Right ventricle myocardium inferior (tissue), 1 donor: Measurements from ENCODE around the gene UBN2. TPM values are rescaled to one million over a fixed set of nuclear protein-coding genes. Genes with fewer than 3 reads are reported as not detected.
A peak's percentile ranks its signal among the peaks of the same experiment; 100 is the strongest.
"Not testable (repeated sequence)": the region's sequence is repeated elsewhere in the genome, so short reads cannot be mapped to it uniquely, and the experiment has no call there.

Experiments
- ATAC-seq: fragments of 200-7000 bp; cut with Tn5 transposase; one replicate; pipeline ENCODE4 v1.9.1; 2020; ENCODE audit warnings: mild to moderate bottlenecking, moderate library complexity
- DNase-seq: peaks from one replicate; pipeline ENCODE4 v3.0.0; 2021; ENCODE audit errors: missing footprints
- intact Hi-C: fragments of 100-400 bp; cut with DNase I; formaldehyde crosslinking; loops from one replicate; pipeline ENCODE4 v1.11.0; 2022
- long read RNA-seq: library from polyadenylated mRNA; unstranded; transcript quantifications from one replicate; pipeline ENCODE4 v2.0.0, GENCODE V29; 2021
- total RNA-seq: library from RNA; stranded (reverse); fragmentation: NEBNext Ultra II Directional; extraction: Animal tissue kit (Norgen Biotek cat#: 25700); gene quantifications from one replicate; pipeline ENCODE4 v1.2.1, GENCODE V29; 2021
- donor health status: DM: no; HTN: yes; CAD: no; lungs with severe emphysema.

UBN2 gene
- total RNA-seq, result 13.0 TPM
- long read RNA-seq, result 0 reads

DNA sequence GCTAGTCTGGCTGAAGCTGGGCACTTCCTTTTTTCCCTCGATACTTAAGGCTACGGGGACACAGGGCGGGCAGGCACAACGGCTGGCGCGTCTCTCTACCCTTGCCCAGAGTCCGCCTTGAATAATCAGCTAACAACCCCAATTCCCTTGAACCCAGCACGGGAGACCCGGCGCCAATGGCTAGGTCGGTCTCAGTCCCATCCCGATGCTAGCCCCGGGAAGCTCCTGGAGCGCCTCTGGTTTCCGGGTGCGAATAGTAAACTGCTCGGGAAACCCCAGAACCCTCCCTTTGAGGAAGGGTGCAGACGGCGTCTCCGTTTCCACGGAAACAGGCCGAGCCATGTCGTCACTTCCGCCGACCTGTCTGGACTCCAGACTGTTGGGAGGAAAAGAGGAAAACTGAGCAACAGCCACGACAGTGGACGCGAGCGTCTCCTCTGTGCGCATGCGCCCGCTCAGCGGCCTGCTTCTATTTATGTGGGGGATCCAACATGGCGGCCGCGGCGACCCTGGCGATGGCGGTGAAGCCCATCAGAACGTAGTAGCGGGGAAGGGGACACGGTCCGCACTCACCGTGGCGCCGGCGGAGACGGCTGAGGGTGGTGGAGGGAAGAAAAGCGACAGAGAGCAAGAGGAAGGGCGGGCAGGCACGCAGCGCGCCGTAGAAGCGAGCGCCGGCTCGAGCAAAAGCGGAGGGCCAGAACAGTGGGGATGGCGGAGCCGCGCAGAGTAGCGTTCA is at the start of gene UBN2:
TSS of gene UBN2 (plus strand) at position 464 of the 739 bp plus-strand sequence. CDS start at position 712, 248 bp downstream.
- intact Hi-C loops, result no loop called here
- DNase-seq, result peak; percentile 97
- peak; percentile 98 for ATAC-seq

DNA sequence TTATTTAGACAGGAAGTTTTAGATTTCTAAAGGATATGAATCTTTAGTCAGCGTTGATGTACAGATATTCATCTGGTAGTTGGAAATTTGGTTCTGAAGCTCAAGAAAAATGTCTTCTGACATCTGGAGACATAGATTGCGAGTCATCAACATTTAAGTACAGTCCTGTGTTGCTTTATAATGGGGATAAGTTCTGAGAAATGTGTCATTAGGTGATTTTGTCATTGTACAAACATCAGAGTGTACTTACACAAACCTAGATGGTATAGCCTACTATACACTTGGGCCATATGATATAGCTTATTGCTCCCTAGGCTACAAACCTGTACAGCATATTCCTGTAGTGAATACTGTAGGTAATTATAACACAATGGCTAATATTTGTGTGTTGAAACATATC is 49.6 kb upstream of the UBN2 start:
- intact Hi-C loops, result no loop called here
- ATAC-seq (no peak), DNase-seq (no peak)

DNA sequence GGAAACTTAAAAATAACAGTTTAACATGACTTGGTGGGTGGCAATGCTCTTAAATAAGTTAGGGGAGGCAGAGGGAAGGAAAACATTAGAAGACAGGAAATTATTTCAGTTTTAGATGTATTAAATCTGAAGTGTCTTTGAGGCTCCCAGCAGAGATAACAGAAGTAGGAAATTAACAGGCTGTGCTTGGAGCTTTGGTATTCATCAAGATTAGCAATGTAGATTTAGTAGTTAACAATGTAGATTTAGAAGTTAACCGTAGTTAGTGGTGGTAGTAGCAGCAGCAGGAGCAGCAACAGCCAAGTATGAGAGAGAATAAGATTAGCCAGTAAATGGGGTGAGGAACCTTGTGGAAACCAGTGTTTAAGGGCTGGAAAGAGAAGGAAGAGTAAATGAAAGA is 48.7 kb upstream of the UBN2 start:
- intact Hi-C loops, result no loop called here
- DNase-seq, result no peak
- ATAC-seq, result no peak

DNA sequence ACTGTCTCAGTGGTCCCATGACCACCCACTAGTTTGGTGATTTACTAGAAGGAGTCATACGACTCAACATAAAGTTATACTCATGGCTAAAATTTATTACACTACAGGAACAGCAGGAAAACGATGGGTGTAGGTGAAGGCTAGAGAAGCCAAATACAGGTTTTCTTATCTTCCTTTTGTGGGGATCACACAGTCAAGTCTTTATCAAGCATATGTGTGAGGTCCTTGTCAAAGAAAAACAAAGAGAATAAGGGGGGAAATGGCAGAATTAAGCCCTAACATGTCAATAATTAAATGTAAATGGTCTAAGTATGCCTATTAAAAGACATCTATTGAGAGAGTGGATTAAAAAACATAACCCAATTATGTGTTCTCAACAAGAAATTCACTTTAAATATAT is 47.8 kb upstream of the UBN2 start:
- intact Hi-C loops, result no loop called here
- no peak for ATAC-seq

DNA sequence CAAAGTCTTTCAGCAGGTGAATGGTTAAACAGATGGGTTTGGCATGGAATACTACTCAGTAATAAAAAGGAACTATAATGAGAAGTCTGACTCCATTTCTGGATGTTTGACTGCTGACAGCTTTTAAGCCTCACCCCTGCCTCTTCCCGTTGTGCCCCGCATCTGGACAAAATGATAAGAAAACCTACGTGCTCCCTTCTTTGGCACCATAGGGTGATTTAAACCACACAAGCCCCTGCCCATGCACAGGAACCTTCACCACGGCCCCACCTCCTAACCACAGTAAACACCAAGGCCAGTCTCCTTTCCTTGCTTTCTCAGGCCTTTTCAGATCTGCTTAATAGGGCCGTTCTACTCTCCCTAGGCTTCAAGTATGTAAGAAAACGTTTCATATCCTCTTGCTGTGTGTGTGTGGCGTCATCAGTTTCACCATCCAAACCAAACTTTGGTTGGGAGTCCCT is 47.1 kb upstream of the UBN2 start:
- no peak for ATAC-seq
- DNase-seq, result no peak
- intact Hi-C loops, result no loop called here

More for the DNA sequence above, 47.8 kb upstream of the UBN2 start:
- no peak for DNase-seq

DNA sequence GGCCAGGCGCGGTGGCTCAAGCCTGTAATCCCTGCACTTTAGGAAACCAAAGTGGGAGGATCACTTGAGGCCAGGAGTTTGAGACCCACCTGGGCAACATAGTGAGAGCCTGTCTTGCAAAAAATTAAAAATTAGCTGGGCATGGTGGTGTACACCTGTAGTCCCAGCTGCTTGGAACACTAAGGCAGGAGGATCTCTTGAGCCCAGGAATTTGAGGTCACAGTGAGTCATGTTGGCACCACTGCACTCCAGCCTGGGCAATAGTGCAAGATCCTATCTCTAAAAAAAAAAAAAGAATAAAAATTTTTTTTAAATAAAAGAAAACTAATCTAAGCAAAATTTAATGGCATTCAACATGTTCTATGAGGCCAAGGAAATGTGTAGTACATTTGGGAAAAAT is 44.9 kb upstream of the UBN2 start:
- ATAC-seq (no peak), DNase-seq (no peak)

DNA sequence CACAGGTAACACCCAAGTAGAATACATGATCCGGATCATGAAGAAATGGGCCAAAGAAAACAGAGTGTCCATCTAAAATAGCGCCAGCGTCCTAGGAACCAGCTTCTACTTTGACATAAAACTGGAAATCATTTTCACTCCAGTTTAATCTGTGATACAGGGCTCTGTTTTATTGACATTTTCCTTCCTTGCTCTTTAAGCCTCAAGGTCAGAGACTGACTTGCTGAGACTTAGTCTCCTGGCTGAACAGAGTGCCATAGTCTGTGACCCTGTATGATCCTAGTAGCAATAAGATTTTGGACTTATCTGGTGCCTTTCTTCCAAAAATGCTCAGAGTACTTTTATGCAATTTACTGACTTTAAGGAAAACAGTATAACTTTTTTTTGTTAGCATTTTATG is 41.7 kb upstream of the UBN2 start:
- ATAC-seq (no peak), DNase-seq (no peak)
- intact Hi-C loops, result no loop called here

More for the DNA sequence above, 44.9 kb upstream of the UBN2 start:
- intact Hi-C loops, result no loop called here

DNA sequence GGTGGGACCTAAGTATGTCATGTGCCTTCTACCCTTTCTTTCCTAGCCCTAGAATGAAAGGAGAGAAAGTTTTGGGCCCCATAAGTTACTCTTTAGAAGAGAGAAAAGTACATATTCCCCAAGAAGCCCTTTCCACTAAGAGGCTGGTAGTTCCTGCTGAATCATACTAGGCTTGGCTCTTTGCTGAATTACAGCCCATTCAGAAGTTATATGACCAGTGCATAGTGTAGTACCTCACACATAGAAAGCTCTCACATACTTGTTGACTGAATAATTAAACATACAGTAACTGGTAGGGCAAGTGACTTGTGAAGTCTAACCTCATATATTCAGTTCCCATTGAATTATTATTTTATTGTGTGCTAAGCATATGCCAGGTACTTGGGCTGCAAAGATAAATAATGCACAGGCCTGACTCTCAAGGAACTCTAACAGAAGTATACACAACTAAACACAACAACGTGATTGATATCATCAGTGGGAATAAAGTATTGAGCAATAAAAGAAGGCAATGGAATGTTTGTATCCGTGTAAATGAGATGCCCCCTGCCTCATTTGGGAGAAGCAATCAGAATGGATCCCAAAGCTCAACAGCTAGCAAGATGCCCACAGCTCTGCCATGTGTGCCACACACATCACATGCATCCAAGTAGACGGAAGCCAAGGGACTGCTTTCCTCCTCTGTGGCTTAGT is 38.9 kb upstream of the UBN2 start:
- DNase-seq, result no peak
- no peak for ATAC-seq
- intact Hi-C loops, result no loop called here

DNA sequence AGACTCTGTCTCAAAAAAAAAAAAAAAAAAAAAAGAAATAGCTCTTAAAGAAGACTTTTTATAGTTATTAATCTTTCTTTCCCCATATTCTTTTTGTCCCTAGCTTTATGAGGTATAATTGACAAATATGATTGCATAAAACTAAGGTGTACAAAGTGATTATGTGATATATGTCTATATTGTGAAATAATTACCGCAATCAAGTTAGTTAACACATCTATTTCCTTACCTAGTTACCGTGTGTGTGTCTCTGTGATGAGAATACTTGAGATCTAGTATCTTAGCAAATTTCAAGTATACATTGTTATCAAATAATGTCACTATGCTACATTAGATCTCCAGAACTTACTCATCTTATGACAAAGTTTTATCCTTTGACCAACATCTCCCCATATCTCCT is 30.7 kb upstream of the UBN2 start:
- DNase-seq (no peak), ATAC-seq (no peak)
- intact Hi-C loops, result no loop called here

DNA sequence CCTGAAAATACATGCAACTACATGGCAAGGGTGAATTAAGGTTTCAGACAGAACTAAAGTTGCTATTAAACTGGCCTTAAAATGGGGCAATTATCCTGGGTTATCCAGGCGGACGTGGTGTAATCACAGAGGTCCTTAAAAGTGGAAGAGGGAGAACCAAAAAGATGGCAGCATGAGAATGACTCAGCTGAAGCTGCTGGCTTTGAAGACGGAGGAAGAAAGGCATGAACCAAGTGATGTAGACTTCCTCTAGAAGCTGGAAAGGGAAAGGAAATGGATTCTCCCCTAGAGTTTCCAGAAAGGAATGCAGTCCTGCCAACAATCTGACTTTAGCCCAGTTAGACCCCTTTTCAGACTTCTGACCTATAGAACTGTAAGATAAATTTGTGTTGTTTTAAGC is 27.0 kb upstream of the UBN2 start:
- intact Hi-C loops, result no loop called here
- ATAC-seq (no peak), DNase-seq (no peak)

DNA sequence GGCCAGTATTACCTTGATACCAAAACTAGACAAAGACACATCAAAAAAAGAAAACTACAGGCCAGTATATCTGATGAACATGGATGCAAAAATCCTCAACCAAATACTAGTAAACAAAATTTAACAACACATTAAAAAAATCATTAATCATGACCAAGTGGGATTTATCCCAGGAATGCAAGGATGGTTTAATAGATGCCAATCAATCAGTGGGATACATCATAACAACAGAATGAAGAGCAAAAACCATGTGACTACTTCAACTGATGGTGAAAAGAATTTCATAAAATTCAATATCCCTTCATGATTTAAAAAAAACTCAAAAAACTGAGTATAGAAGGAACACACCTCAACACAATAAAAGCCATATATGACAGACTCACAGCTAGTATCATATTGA is 25.2 kb upstream of the UBN2 start:
- ATAC-seq (no peak), DNase-seq (no peak)
- intact Hi-C loops, result no loop called here

DNA sequence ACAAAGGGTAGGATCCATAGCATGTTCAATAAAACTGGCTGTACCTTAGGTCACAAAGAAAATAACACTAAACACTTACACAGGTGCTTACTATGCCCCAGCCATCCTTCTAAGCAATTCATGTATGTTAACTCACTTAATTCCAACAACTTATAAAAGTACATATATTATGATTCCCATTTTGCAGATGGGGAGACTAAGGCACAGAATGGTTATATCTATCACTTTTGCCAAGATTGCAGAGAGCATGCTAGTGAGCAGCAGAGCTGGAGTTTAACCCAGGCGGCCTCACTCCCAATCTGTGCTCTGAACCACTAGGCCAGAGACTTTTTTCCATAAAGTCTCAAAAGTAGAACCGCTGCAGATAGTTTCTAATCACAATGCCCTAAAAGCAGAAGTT is 18.9 kb upstream of the UBN2 start:
- no peak for DNase-seq
- intact Hi-C loops, result no loop called here
- ATAC-seq, result no peak

DNA sequence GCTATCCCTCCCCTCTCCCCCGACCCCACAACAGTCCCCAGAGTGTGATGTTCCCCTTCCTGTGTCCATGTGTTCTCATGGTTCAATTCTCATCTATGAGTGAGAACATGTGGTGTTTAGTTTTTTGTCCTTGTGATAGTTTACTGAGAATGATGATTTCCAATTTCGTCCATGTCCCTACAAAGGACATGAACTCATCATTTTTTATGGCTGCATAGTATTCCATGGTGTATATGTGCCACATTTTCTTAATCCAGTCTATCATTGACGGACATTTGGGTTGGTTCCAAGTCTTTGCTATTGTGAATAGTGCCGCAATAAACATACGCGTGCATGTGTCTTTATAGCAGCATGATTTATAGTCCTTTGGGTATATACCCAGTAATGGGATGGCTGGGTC is 17.5 kb upstream of the UBN2 start:
- intact Hi-C loops, result not testable (repeated sequence)

DNA sequence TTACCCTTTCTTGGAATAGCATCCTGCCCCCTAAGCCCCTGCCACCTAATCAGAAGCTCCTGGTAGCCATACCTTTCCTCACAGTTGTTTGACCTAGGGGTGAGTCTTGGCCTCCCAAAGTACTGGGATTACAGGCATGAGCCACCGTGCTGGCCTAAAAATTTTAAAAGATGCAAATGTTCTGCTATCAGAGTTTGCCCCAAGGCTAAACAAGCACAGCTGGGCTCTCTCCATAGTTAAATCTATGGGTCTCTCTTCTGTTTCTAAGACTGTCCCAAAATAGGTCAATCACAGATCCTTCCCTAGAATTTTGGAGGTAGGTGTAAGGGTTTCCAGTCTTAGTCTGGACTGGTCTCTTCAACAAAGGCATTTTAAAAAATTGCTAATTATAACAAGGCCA is 12.9 kb upstream of the UBN2 start:
- DNase-seq (no peak), ATAC-seq (no peak)
- intact Hi-C loops, result no loop called here

More for the DNA sequence above, 17.5 kb upstream of the UBN2 start:
- not testable (repeated sequence) for ATAC-seq, DNase-seq

DNA sequence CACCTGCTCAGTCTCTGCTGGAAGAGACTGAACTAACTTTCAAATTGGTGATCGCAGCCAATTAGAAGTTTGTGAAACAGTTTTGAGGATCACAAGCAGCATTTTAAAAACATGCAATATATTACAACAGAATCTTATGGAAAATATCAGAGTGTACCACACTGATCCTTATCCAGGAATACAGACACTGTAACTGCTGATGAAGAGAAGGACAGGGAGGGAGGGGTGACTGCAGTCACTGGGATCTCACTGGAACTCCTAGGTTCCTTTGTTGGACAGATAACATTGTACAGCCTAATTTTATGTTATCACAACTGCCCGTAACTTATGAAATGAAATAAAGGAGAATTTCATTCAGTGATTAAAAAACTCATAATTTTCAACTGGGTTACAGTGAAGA is 6.8 kb upstream of the UBN2 start:
- intact Hi-C loops, result no loop called here
- ATAC-seq (no peak), DNase-seq (no peak)

DNA sequence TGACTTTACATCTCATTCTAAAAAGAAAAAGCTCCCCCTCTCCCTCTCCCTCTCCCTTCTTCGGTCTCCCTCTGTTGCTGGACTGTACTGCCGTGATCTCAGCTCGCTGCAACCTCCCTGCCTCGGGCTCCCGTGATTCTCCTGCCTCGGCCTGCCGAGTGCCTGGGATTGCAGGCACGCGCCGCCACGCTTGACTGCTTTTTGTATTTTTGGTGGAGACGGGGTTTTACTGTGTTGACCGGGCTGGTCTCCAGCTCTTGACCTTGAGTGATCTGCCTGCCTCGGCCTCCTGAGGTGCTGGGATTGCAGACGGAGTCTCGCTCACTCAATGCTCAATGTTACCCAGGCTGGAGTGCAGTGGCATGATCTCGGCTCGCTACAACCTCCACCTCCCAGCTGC is 6.2 kb upstream of the UBN2 start:
- intact Hi-C loops, DNase-seq, ATAC-seq: not testable (repeated sequence)

DNA sequence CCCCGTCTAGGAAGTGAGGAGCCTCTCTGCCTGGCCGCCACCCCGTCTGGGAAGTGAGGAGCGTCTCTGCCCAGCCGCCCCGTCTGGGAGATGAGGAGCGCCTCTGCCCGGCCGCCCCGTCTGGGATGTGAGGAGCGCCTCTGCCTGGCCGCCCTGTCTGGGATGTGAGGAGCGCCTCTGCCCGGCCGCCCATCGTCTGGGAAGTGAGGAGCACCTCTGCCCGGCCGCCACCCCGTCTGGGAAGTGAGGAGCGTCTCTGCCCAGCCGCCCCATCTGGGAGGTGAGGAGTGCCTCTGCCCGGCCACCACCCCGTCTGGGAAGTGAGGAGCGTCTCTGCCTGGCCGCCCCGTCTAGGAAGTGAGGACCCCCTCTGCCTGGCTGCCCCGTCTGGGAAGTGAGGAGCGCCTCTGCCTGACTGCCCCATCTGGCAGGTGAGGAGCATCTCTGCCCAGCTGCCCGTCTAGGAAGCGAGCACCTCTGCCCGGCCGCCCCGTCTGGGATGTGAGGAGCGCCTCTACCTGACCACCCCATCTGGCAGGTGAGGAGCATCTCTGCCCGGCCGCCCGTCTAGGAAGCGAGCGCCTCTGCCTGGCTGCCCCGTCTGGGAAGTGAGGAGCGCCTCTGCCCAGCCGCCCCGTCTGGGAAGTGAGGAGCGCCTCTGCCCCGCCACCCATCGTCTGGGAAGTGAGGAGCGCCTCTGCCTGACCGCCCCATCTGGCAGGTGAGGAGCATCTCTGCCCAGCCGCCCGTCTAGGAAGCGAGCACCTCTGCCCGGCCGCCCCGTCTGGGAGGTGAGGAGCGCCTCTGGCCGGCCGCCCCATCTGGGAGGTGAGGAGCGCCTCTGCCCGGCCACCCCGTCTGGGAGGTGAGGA is 5.5 kb upstream of the UBN2 start:
- ATAC-seq, DNase-seq, intact Hi-C loops: not testable (repeated sequence)

DNA sequence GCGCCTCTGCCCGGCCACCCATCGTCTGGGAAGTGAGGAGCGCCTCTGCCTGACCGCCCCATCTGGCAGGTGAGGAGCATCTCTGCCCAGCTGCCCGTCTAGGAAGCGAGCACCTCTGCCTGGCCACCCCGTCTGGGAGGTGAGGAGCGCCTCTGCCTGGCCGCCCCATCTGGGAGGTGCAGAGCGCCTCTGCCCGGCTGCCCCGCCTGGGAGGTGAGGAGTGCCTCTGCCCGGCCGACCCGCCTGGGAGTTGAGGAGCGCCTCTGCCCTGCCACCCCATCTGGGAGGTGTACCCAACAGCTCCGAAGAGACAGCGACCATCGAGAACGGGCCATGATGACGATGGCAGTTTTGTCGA is 4.9 kb upstream of the UBN2 start:
- intact Hi-C loops, result not testable (repeated sequence)

DNA sequence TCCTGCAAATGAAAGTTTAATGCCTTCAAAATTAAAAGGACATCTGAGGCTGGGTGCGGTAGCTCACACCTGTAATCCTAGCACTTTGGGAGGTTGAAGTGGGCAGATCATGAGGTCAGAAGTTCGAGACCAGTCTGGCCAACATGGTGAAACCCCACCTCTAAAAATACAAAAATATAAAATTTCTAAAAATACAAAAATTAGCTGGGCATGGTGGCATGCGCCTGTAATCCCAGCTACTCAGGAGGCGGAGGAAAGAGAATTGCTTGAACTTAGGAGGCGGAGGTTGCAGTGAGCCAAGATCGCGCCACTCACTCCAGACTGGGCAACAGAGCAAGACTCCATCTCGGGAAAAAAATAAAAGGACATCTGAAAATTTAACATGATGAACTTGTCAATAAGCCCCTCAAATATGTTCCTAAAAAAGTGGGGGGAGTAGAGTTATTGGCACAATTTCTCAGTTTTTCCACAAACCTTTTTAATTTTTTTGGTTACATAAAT is 4.0 kb upstream of the UBN2 start:
- ATAC-seq, intact Hi-C loops, DNase-seq: not testable (repeated sequence)

More for the DNA sequence above, 4.9 kb upstream of the UBN2 start:
- not testable (repeated sequence) for DNase-seq, ATAC-seq
